Keratinocyte (primary cell): ENCODE measurements around the gene CNPPD1.

Experiments used
- EZH2 ChIP-seq: IDR thresholded peaks from one replicate; pipeline ENCODE4 v1.6.1; 2012; ENCODE audit warnings: inconsistent platforms, mild to moderate bottlenecking, low read length, moderate library complexity
- TF ChIP-seq, protein P1 (sequence below), 3 experiments: IDR thresholded peaks in 1 of 3; conservative IDR thresholded peaks in 1 of 3; optimal IDR thresholded peaks in 1 of 3; 2 replicates in 2 of 3; 3 replicates in 1 of 3; pipeline versions ENCODE3 to v1.5.1; 2011; ENCODE audit warnings: low read length in 3 of 3, mild to moderate bottlenecking in 3 of 3, moderate library complexity in 2 of 3, control low read depth in 1 of 3, inconsistent platforms in 1 of 3; ENCODE audit not compliant: insufficient read depth in 2 of 3; ENCODE audit errors: extremely low read depth in 1 of 3

DNA sequence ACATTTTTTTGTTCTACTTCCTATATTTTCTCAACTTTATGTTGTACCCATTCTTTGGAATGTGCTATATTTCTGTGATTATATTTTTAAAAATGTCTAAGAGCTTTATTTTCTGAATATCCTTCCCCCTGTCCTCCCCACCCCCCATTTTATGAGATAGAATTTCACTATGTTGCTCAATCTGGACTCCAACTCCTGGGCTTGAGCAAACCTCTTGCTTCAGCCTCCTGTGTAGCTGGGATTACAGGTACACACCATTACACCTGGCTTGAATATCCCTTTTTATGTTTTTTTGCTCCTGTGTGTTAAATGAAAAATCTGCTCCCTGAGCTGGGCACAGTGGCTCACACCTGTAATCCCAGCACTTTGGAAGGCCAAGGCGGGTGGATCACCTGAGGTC lies 20.7 kb upstream of the CNPPD1 start:
- TF ChIP-seq, protein P1, sequence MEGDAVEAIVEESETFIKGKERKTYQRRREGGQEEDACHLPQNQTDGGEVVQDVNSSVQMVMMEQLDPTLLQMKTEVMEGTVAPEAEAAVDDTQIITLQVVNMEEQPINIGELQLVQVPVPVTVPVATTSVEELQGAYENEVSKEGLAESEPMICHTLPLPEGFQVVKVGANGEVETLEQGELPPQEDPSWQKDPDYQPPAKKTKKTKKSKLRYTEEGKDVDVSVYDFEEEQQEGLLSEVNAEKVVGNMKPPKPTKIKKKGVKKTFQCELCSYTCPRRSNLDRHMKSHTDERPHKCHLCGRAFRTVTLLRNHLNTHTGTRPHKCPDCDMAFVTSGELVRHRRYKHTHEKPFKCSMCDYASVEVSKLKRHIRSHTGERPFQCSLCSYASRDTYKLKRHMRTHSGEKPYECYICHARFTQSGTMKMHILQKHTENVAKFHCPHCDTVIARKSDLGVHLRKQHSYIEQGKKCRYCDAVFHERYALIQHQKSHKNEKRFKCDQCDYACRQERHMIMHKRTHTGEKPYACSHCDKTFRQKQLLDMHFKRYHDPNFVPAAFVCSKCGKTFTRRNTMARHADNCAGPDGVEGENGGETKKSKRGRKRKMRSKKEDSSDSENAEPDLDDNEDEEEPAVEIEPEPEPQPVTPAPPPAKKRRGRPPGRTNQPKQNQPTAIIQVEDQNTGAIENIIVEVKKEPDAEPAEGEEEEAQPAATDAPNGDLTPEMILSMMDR (optimal IDR thresholded peaks at IDR 0.05 in 1 of 3, IDR thresholded peaks at IDR 0.05 in 1 of 3, conservative IDR thresholded peaks at IDR 0.05 in 1 of 3; ENCODE audit: extremely low read depth in 1 of 3, insufficient read depth in 2 of 3, low read length in 3 of 3): no peak
- no peak for TF ChIP-seq EZH2
